ENCODE data around the gene UBE2K. TPM values are rescaled to one million over a fixed set of nuclear protein-coding genes. Genes with fewer than 3 reads are reported as not detected.
"Not testable (repeated sequence)": the region's sequence is repeated elsewhere in the genome, so short reads cannot be mapped to it uniquely, and the experiment has no call there.

Gene UBE2K
- total RNA-seq, 1 donor from 2014 or later, result 19.0 TPM

GRCh38 chr4:39699687-39700409, 1.9 kb downstream of the UBE2K start:
- no peaks in the 10 kb centered on the region for H3K27me3 ChIP-seq (ENCODE audit: control insufficient read depth, insufficient read depth, low read length)
- FAIRE-seq (no peak), DNase-seq (ENCODE audit: low read depth) (peak; percentile 57)
- H3K36me3 ChIP-seq (ENCODE audit: control insufficient read depth, insufficient read depth, low read length), result peaks cover 4% of the 10 kb centered on the region
- H3K4me3 ChIP-seq (ENCODE audit: low read depth, low read length), result peak overlapping the region; percentile 18
- no peak for TF ChIP-seq CTCF (IDR thresholded peaks at IDR 0.05; ENCODE audit: insufficient read depth, low read length, severe bottlenecking)

GRCh38 chr4:39700554-39700953, 2.6 kb downstream of the UBE2K start:
- Histone ChIP-seq H3K36me3 (ENCODE audit: control insufficient read depth, insufficient read depth, low read length) (peaks cover 4% of the 10 kb centered on the region), H3K4me3 (ENCODE audit: low read depth, low read length) (no peak overlapping the region), H3K27me3 (ENCODE audit: control insufficient read depth, insufficient read depth, low read length) (no peaks in the 10 kb centered on the region)
- no peak for DNase-seq (ENCODE audit: low read depth)
- FAIRE-seq, result no peak
- TF ChIP-seq CTCF (IDR thresholded peaks at IDR 0.05; ENCODE audit: insufficient read depth, low read length, severe bottlenecking), result no peak

- Histone ChIP-seq H3K4me3 (ENCODE audit: low read depth, low read length) (no peak overlapping the region), H3K27me3 (ENCODE audit: control insufficient read depth, insufficient read depth, low read length) (no peaks in the 10 kb centered on the region), H3K36me3 (ENCODE audit: control insufficient read depth, insufficient read depth, low read length) (peaks cover 5% of the 10 kb centered on the region)
- no peak for TF ChIP-seq CTCF (IDR thresholded peaks at IDR 0.05; ENCODE audit: insufficient read depth, low read length, severe bottlenecking)
- DNase-seq (ENCODE audit: low read depth) (no peak), FAIRE-seq (no peak)
Observed at GRCh38 chr4:39702716-39703115, 4.8 kb downstream of the UBE2K start.

- DNase-seq (ENCODE audit: low read depth); FAIRE-seq; H3K27me3 ChIP-seq (ENCODE audit: control insufficient read depth, insufficient read depth, low read length); H3K4me3 ChIP-seq (ENCODE audit: low read depth, low read length); H3K36me3 ChIP-seq (ENCODE audit: control insufficient read depth, insufficient read depth, low read length): not testable (repeated sequence)
Observed at GRCh38 chr4:39704789-39705188, 6.9 kb downstream of the UBE2K start.

- DNase-seq (ENCODE audit: low read depth), result peak; percentile 72
- no peak for FAIRE-seq
- Histone ChIP-seq H3K27me3 (ENCODE audit: control insufficient read depth, insufficient read depth, low read length) (no peaks in the 10 kb centered on the region), H3K36me3 (ENCODE audit: control insufficient read depth, insufficient read depth, low read length) (peaks cover 5% of the 10 kb centered on the region), H3K4me3 (ENCODE audit: low read depth, low read length) (no peak overlapping the region)
- TF ChIP-seq CTCF (IDR thresholded peaks at IDR 0.05; ENCODE audit: insufficient read depth, low read length, severe bottlenecking), result no peak
Observed at GRCh38 chr4:39706334-39706733, 8.4 kb downstream of the UBE2K start.

GRCh38 chr4:39706741-39707511, 9.0 kb downstream of the UBE2K start:
- peaks cover 5% of the 10 kb centered on the region for H3K36me3 ChIP-seq (ENCODE audit: control insufficient read depth, insufficient read depth, low read length)
- no peaks in the 10 kb centered on the region for H3K27me3 ChIP-seq (ENCODE audit: control insufficient read depth, insufficient read depth, low read length)
- no peak for TF ChIP-seq CTCF (IDR thresholded peaks at IDR 0.05; ENCODE audit: insufficient read depth, low read length, severe bottlenecking)
- DNase-seq (ENCODE audit: low read depth), result no peak
- FAIRE-seq, result no peak
- no peak overlapping the region for H3K4me3 ChIP-seq (ENCODE audit: low read depth, low read length)
